LNCaP clone FGC (cell line): ENCODE results near the gene CTCFL.

ENCODE experiments used
- DNase-seq: peaks from one replicate; pipeline ENCODE4 v3.0.0-alpha.2; 2011; ENCODE audit warnings: low read depth
- H3K4me3 ChIP-seq: 2 replicates; pipeline ENCODE4 v1.5.1; 2011; ENCODE audit warnings: mild to moderate bottlenecking, low read depth, low read length, control low read depth
- CTCF ChIP-seq: IDR thresholded peaks from 2 replicates; pipeline ENCODE4 v1.5.1; 2012; ENCODE audit warnings: mild to moderate bottlenecking; ENCODE audit not compliant: control insufficient read depth, insufficient read depth; ENCODE audit errors: extremely low read depth

CTCFL gene

GRCh38 chr20:57540890-57541580 is 16.1 kb upstream of the CTCFL start:
- H3K4me3 ChIP-seq = no peak overlapping the region
- DNase-seq = no peak
- TF ChIP-seq CTCF = no peak

GRCh38 chr20:57539889-57540288 is 14.9 kb upstream of the CTCFL start:
- H3K4me3 ChIP-seq = no peak overlapping the region
- no peak for DNase-seq
- no peak for TF ChIP-seq CTCF

- no peak for TF ChIP-seq CTCF
- H3K4me3 ChIP-seq = no peak overlapping the region
- DNase-seq = no peak
Measured at GRCh38 chr20:57537822-57538221, 12.9 kb upstream of the CTCFL start.

- H3K4me3 ChIP-seq = no peak overlapping the region
- no peak for DNase-seq
- TF ChIP-seq CTCF = no peak
Measured at GRCh38 chr20:57536771-57537724, 12.1 kb upstream of the CTCFL start.

GRCh38 chr20:57536120-57536708 is 11.3 kb upstream of the CTCFL start:
- DNase-seq = no peak
- TF ChIP-seq CTCF = no peak
- H3K4me3 ChIP-seq = no peak overlapping the region

- no peak for TF ChIP-seq CTCF
- H3K4me3 ChIP-seq = no peak overlapping the region
- DNase-seq = no peak
Measured at GRCh38 chr20:57535297-57535696, 10.4 kb upstream of the CTCFL start.
